ENCODE measurements around the gene KLF13. TPM values are rescaled to one million over a fixed set of nuclear protein-coding genes. Genes with fewer than 3 reads are reported as not detected.

KLF13 gene
- total RNA-seq, 1 experiment from 2014 or later: 78.6 TPM

DNA sequence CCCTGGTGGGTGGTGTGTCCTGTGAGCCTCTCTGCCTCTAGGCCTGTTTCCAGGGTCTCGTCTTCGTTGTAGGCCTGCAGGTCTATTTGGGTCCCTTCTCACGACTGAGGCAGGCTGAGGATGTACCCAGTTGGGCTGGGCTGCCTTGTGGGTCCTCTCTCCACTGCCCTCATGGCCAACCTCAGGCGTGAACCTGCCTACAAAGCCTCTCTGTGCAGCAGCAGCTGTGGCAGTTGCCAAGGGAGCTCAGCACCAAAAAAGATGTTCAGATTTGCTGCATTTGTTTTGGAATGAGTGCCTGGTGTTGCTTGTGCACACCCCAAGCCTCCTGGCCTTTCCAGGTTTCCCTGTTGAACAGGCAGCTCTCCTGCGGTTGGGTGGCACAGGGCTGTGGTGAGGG is 13.4 kb downstream of the KLF13 start:
- no peak overlapping the region for H3K27ac ChIP-seq (ENCODE audit: low read length)
- H3K36me3 ChIP-seq (ENCODE audit: control insufficient read depth, insufficient read depth, low read length): no peaks in the 10 kb centered on the region
- no TSS peak for BruUV-seq (replicated peaks)
- DNase-seq (ENCODE audit: low read depth, low spot score): no peak
- no peak for ATAC-seq
- intact Hi-C loops (cut with micrococcal nuclease; ENCODE audit: unreplicated experiment): no loop called here
- no peaks in the 10 kb centered on the region for H3K27me3 ChIP-seq (ENCODE audit: control insufficient read depth, insufficient read depth, low read length)
- in situ Hi-C loops (cut with HindIII; ENCODE audit: low pct_unique_long_range_greater_than_20kb, low sequenced_read_pairs): no loop called here
- ChIA-PET POLR2A (no interaction called here), CTCF (no interaction called here)
- no peak overlapping the region for H3K4me3 ChIP-seq (ENCODE audit: low read depth in 2 of 2, low read length in 2 of 2)
- H3K4me1 ChIP-seq (ENCODE audit: control insufficient read depth, insufficient read depth, low read length): peaks cover 18% of the 10 kb centered on the region
- H3K9me3 ChIP-seq (ENCODE audit: control insufficient read depth, insufficient read depth, low read depth, low read length): no peaks in the 10 kb centered on the region
- TF ChIP-seq, protein P1, sequence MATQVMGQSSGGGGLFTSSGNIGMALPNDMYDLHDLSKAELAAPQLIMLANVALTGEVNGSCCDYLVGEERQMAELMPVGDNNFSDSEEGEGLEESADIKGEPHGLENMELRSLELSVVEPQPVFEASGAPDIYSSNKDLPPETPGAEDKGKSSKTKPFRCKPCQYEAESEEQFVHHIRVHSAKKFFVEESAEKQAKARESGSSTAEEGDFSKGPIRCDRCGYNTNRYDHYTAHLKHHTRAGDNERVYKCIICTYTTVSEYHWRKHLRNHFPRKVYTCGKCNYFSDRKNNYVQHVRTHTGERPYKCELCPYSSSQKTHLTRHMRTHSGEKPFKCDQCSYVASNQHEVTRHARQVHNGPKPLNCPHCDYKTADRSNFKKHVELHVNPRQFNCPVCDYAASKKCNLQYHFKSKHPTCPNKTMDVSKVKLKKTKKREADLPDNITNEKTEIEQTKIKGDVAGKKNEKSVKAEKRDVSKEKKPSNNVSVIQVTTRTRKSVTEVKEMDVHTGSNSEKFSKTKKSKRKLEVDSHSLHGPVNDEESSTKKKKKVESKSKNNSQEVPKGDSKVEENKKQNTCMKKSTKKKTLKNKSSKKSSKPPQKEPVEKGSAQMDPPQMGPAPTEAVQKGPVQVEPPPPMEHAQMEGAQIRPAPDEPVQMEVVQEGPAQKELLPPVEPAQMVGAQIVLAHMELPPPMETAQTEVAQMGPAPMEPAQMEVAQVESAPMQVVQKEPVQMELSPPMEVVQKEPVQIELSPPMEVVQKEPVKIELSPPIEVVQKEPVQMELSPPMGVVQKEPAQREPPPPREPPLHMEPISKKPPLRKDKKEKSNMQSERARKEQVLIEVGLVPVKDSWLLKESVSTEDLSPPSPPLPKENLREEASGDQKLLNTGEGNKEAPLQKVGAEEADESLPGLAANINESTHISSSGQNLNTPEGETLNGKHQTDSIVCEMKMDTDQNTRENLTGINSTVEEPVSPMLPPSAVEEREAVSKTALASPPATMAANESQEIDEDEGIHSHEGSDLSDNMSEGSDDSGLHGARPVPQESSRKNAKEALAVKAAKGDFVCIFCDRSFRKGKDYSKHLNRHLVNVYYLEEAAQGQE (IDR thresholded peaks at IDR 0.05; ENCODE audit: insufficient read depth in 1 of 2, low read depth in 2 of 2, low read length in 1 of 2): no peak
- TF ChIP-seq POLR2AphosphoS5 (IDR thresholded peaks at IDR 0.05; ENCODE audit: low read depth, low read length) (no peak), TCF7L2 (IDR thresholded peaks at IDR 0.05; ENCODE audit: low read depth, low read length) (no peak), CTCF (IDR thresholded peaks at IDR 0.05) (no peak), SIN3A (IDR thresholded peaks at IDR 0.05; ENCODE audit: borderline replicate concordance, insufficient read depth, low read depth, low read length) (no peak)

- no peak for DNase-seq (ENCODE audit: low read depth, low spot score)
- no TSS peak for BruUV-seq (replicated peaks)
- intact Hi-C loops (cut with micrococcal nuclease; ENCODE audit: unreplicated experiment) (no loop called here), in situ Hi-C loops (cut with HindIII; ENCODE audit: low pct_unique_long_range_greater_than_20kb, low sequenced_read_pairs) (no loop called here)
- Histone ChIP-seq H3K9me3 (ENCODE audit: control insufficient read depth, insufficient read depth, low read depth, low read length) (no peaks in the 10 kb centered on the region), H3K4me1 (ENCODE audit: control insufficient read depth, insufficient read depth, low read length) (peaks cover 16% of the 10 kb centered on the region), H3K27ac (ENCODE audit: low read length) (no peak overlapping the region), H3K4me3 (ENCODE audit: low read depth in 2 of 2, low read length in 2 of 2) (no peak overlapping the region), H3K27me3 (ENCODE audit: control insufficient read depth, insufficient read depth, low read length) (no peaks in the 10 kb centered on the region), H3K36me3 (ENCODE audit: control insufficient read depth, insufficient read depth, low read length) (no peaks in the 10 kb centered on the region)
- no peak for ATAC-seq
- TF ChIP-seq SIN3A (IDR thresholded peaks at IDR 0.05; ENCODE audit: borderline replicate concordance, insufficient read depth, low read depth, low read length) (no peak), POLR2AphosphoS5 (IDR thresholded peaks at IDR 0.05; ENCODE audit: low read depth, low read length) (no peak), TCF7L2 (IDR thresholded peaks at IDR 0.05; ENCODE audit: low read depth, low read length) (no peak), CTCF (IDR thresholded peaks at IDR 0.05) (no peak)
- TF ChIP-seq, protein P1 (IDR thresholded peaks at IDR 0.05; ENCODE audit: insufficient read depth in 1 of 2, low read depth in 2 of 2, low read length in 1 of 2): no peak
- ChIA-PET POLR2A (no interaction called here), CTCF (no interaction called here)
Observed at GRCh38 chr15:31340592-31340991, 14.0 kb downstream of the KLF13 start.
